Gastrocnemius medialis (tissue), 4 donors: ENCODE data around the gene RALY. TPM values are rescaled to one million over a fixed set of nuclear protein-coding genes. Genes with fewer than 3 reads are reported as not detected.

ENCODE experiments used
- ATAC-seq, 2 donors: fragments of 150-250 bp; one replicate each; pipeline ENCODE4 v1.9.1; 2016
- DNase-seq, 2 donors: peaks; one replicate each; pipeline ENCODE4 v3.0.0-alpha.2; 2019
- H3K27ac ChIP-seq, 4 donors: fragments of 200-600 bp; sonication (generic); 1 replicate in 1 of 4; 2 replicates in 3 of 4; pipeline ENCODE4 v1.5.1; 2016 to 2018; ENCODE audit warnings: mild to moderate bottlenecking in 2 of 4, moderate library complexity in 1 of 4
- H3K27me3 ChIP-seq, 3 donors: fragments of 200-600 bp; sonication (generic) in 2 of 3; 1 replicate in 1 of 3; 2 replicates in 2 of 3; pipeline versions ENCODE4 v1.5.1 to v1.6.0; 2016 to 2019; ENCODE audit warnings: mild to moderate bottlenecking in 1 of 3, moderate library complexity in 1 of 3
- H3K36me3 ChIP-seq, 2 donors: fragments of 200-600 bp; sonication (generic) in 1 of 2; one replicate each; pipeline ENCODE4 v1.5.1; 2017 to 2018
- H3K4me1 ChIP-seq, 2 donors: fragments of 200-600 bp; sonication (generic) in 1 of 2; one replicate each; pipeline ENCODE4 v1.5.1; 2016 to 2017; ENCODE audit warnings: mild to moderate bottlenecking in 2 of 2
- H3K4me3 ChIP-seq, 4 donors: fragments of 200-600 bp; sonication (generic) in 3 of 4; 1 replicate in 1 of 4; 2 replicates in 3 of 4; pipeline ENCODE4 v1.5.1; 2016 to 2019; ENCODE audit warnings: mild to moderate bottlenecking in 2 of 4
- H3K9me3 ChIP-seq, 3 donors: fragments of 200-600 bp; sonication (generic) in 2 of 3; 1 replicate in 1 of 3; 2 replicates in 2 of 3; pipeline ENCODE4 v1.5.1; 2016 to 2019
- CTCF ChIP-seq, 5 experiments: fragments of 450-650 bp in 3 of 5; fragments of 200-600 bp in 2 of 5; sonication (generic) in 2 of 5; IDR thresholded peaks in 4 of 5; conservative IDR thresholded peaks in 1 of 5; 1 replicate in 4 of 5; 2 replicates in 1 of 5; pipeline ENCODE4 v1.5.1; 2016 to 2019; ENCODE audit warnings: antibody characterized with exemption in 5 of 5, mild to moderate bottlenecking in 3 of 5, moderate library complexity in 3 of 5
- POLR2A ChIP-seq, 2 donors: fragments of 450-650 bp; IDR thresholded peaks; one replicate each; pipeline ENCODE4 v1.6.1; 2017; ENCODE audit warnings: antibody characterized with exemption in 2 of 2, mild to moderate bottlenecking in 2 of 2, moderate library complexity in 2 of 2
- in situ Hi-C, 4 donors: fragments of 200-750 bp; cut with MboI; loops; one replicate each; pipeline versions ENCODE4 v1.15.0 to v1.8.0; 2017; ENCODE audit warnings: low sequenced_read_pairs in 4 of 4
- intact Hi-C: fragments of 100-400 bp; cut with DNase I; formaldehyde crosslinking; loops from one replicate; pipeline ENCODE4 v1.15.1; 2023; ENCODE audit warnings: low total_unique reads
- total RNA-seq, 4 donors: library from RNA; depleted of rRNA; stranded (reverse); fragments of >200 nt; gene quantifications; one replicate each; pipeline versions ENCODE4 v1.1.0 to v1.2.3, GENCODE V29; 2016

The RALY gene
- total RNA-seq, 4 donors from 2014 or later, result 69.0 to 119 (median 93.1) TPM

GRCh38 chr20:33976959-33977358, 16.8 kb upstream of the RALY start:
- H3K27ac ChIP-seq, result no peak overlapping the region
- no peaks in the 10 kb centered on the region for H3K36me3 ChIP-seq
- no peaks in the 10 kb centered on the region for H3K27me3 ChIP-seq
- H3K9me3 ChIP-seq, result no peaks in the 10 kb centered on the region
- intact Hi-C loops, result no loop called here
- ATAC-seq, result no peak
- no peaks in the 10 kb centered on the region for H3K4me1 ChIP-seq
- TF ChIP-seq CTCF (IDR thresholded peaks at IDR 0.05 in 4 of 5, conservative IDR thresholded peaks at IDR 0.05 in 1 of 5) (no peak), POLR2A (IDR thresholded peaks at IDR 0.05) (no peak)
- in situ Hi-C loops, result no loop called here
- no peak for DNase-seq
- H3K4me3 ChIP-seq, result no peak overlapping the region

- ATAC-seq, result no peak
- Histone ChIP-seq H3K9me3 (no peaks in the 10 kb centered on the region), H3K4me1 (no peaks in the 10 kb centered on the region), H3K4me3 (no peak overlapping the region), H3K27me3 (no peaks in the 10 kb centered on the region), H3K27ac (no peak overlapping the region), H3K36me3 (no peaks in the 10 kb centered on the region)
- TF ChIP-seq POLR2A (IDR thresholded peaks at IDR 0.05) (no peak), CTCF (IDR thresholded peaks at IDR 0.05 in 4 of 5, conservative IDR thresholded peaks at IDR 0.05 in 1 of 5) (no peak)
- intact Hi-C loops, result no loop called here
- DNase-seq, result no peak
- in situ Hi-C loops, result no loop called here
These were observed 16.2 kb upstream of the RALY start for GRCh38 chr20:33977535-33977934.

- no peaks in the 10 kb centered on the region for H3K36me3 ChIP-seq
- no peaks in the 10 kb centered on the region for H3K27me3 ChIP-seq
- DNase-seq, result no peak
- no peaks in the 10 kb centered on the region for H3K4me1 ChIP-seq
- no peak for ATAC-seq
- TF ChIP-seq CTCF (IDR thresholded peaks at IDR 0.05 in 4 of 5, conservative IDR thresholded peaks at IDR 0.05 in 1 of 5), result no peak
- TF ChIP-seq POLR2A (IDR thresholded peaks at IDR 0.05), result no peak
- intact Hi-C loops, result no loop called here
- no peak overlapping the region for H3K27ac ChIP-seq
- in situ Hi-C loops, result no loop called here
- H3K4me3 ChIP-seq, result no peak overlapping the region
- no peaks in the 10 kb centered on the region for H3K9me3 ChIP-seq
These were observed 14.6 kb upstream of the RALY start for GRCh38 chr20:33979094-33979493.

GRCh38 chr20:33981347-33981746, 12.4 kb upstream of the RALY start:
- in situ Hi-C loops, result no loop called here
- H3K4me1 ChIP-seq, result no peaks in the 10 kb centered on the region
- TF ChIP-seq CTCF (IDR thresholded peaks at IDR 0.05 in 4 of 5, conservative IDR thresholded peaks at IDR 0.05 in 1 of 5) (no peak), POLR2A (IDR thresholded peaks at IDR 0.05) (no peak)
- ATAC-seq (no peak), DNase-seq (no peak)
- H3K9me3 ChIP-seq, result no peaks in the 10 kb centered on the region
- no peak overlapping the region for H3K4me3 ChIP-seq
- intact Hi-C loops, result no loop called here
- no peak overlapping the region for H3K27ac ChIP-seq
- no peaks in the 10 kb centered on the region for H3K36me3 ChIP-seq
- no peaks in the 10 kb centered on the region for H3K27me3 ChIP-seq

- no peaks in the 10 kb centered on the region for H3K9me3 ChIP-seq
- intact Hi-C loops (no loop called here), in situ Hi-C loops (no loop called here)
- no peak for ATAC-seq
- no peaks in the 10 kb centered on the region for H3K4me1 ChIP-seq
- TF ChIP-seq CTCF (IDR thresholded peaks at IDR 0.05 in 4 of 5, conservative IDR thresholded peaks at IDR 0.05 in 1 of 5) (no peak), POLR2A (IDR thresholded peaks at IDR 0.05) (no peak)
- no peak overlapping the region for H3K4me3 ChIP-seq
- H3K36me3 ChIP-seq, result no peaks in the 10 kb centered on the region
- no peaks in the 10 kb centered on the region for H3K27me3 ChIP-seq
- no peak for DNase-seq
- H3K27ac ChIP-seq, result no peak overlapping the region
These were observed 11.7 kb upstream of the RALY start for GRCh38 chr20:33981964-33982363.
